ENCODE measurements around the gene FAU.
A peak's percentile ranks its signal among the peaks of the same experiment; 100 is the strongest.
"Not testable (repeated sequence)": the region's sequence is repeated elsewhere in the genome, so short reads cannot be mapped to it uniquely, and the experiment has no call there.

Gene FAU

GRCh38 chr11:65118891-65119669, 2.9 kb downstream of the FAU start:
- DNase-seq: not testable (repeated sequence)

GRCh38 chr11:65118097-65118837, 3.7 kb downstream of the FAU start:
- no peak for DNase-seq

GRCh38 chr11:65117206-65118096, 4.5 kb downstream of the FAU start, which contains the start of gene ZNHIT2:
TSS of gene ZNHIT2 (minus strand) at chr11:65117701. CDS start at chr11:65117653, 48 bp downstream.
- peak; percentile 100 for DNase-seq

GRCh38 chr11:65116370-65117205, 5.3 kb downstream of the FAU start:
- DNase-seq: peak in 1 of 2 donors; percentile 64

GRCh38 chr11:65115361-65116082, 6.4 kb downstream of the FAU start:
- no peak for DNase-seq

GRCh38 chr11:65114538-65115171, 7.3 kb downstream of the FAU start:
- no peak for DNase-seq

- no peak for DNase-seq
Measured at GRCh38 chr11:65113839-65114238, 8.1 kb downstream of the FAU start.

- no peak for DNase-seq
Measured at GRCh38 chr11:65113361-65113756, 8.6 kb downstream of the FAU start.

GRCh38 chr11:65112546-65113360, 9.2 kb downstream of the FAU start:
- peak; percentile 70 to 78 for DNase-seq

GRCh38 chr11:65111744-65112545, 10.0 kb downstream of the FAU start, which contains the start of gene TM7SF2:
TSS of gene TM7SF2 (plus strand) at chr11:65111872. CDS start at chr11:65112016, 144 bp downstream.
- DNase-seq: peak; percentile 92 to 94

GRCh38 chr11:65111159-65111743, 10.7 kb downstream of the FAU start:
- DNase-seq: no peak

- peak; percentile 99 to 100 for DNase-seq
Measured at GRCh38 chr11:65110354-65110861, 11.5 kb downstream of the FAU start.

- no peak for DNase-seq
Measured at GRCh38 chr11:65109231-65110198, 12.4 kb downstream of the FAU start.

- DNase-seq: no peak
Measured at GRCh38 chr11:65108469-65109123, 13.3 kb downstream of the FAU start.

- DNase-seq: no peak
Measured at GRCh38 chr11:65107751-65108468, 14.0 kb downstream of the FAU start.

GRCh38 chr11:65107078-65107477, 14.9 kb downstream of the FAU start:
- no peak for DNase-seq

All from stimulated activated CD4-positive, alpha-beta T cell treated with anti-CD3 and anti-CD28 coated beads, Interleukin-2, amount 100 ng/mL, for 48 hours (primary cell).